ENCODE results near the gene HPN.

GRCh38 chr19:35086455-35086854, 44.9 kb downstream of the HPN start:
- TF ChIP-seq CTCF (IDR thresholded peaks at IDR 0.05), result no peak
- no peak for TF ChIP-seq POLR2A (IDR thresholded peaks at IDR 0.05)

Measured in tibial nerve (tissue), 3 donors.